AG04450 (cell line): ENCODE results near the gene FBXO10. TPM values are rescaled to one million over a fixed set of nuclear protein-coding genes. Genes with fewer than 3 reads are reported as not detected.
A peak's percentile ranks its signal among the peaks of the same experiment; 100 is the strongest.

ENCODE experiments used
- CTCF ChIA-PET: fragments of 300-600, 350-600 bp; formaldehyde crosslinking; extraction: SDS; loops from one replicate; lab custom pipeline; 2022; ENCODE audit warnings: antibody characterized with exemption, inconsistent platforms; lab: Charles Lee
- POLR2A ChIA-PET: fragments of 350-600 bp; formaldehyde crosslinking; extraction: SDS; loops from one replicate; lab custom pipeline; 2021; ENCODE audit warnings: antibody characterized with exemption, inconsistent platforms; lab: Yijun Ruan, JAX
- DNase-seq: peaks from one replicate; pipeline ENCODE4 v3.0.0-alpha.2; 2011; ENCODE audit warnings: low read depth, low spot score
- H3K27ac ChIP-seq: one replicate; pipeline ENCODE4 v1.5.1; 2012; ENCODE audit warnings: low read depth, low read length, control low read depth
- H3K27me3 ChIP-seq: one replicate; pipeline ENCODE4 v1.6.0; 2012; ENCODE audit warnings: low read length; ENCODE audit not compliant: control insufficient read depth, insufficient read depth
- H3K4me3 ChIP-seq: 2 replicates; pipeline ENCODE4 v1.5.1; 2011; ENCODE audit warnings: mild to moderate bottlenecking, low read depth, low read length, control low read depth
- H3K9me3 ChIP-seq: 2 replicates; pipeline ENCODE4 v1.5.1; 2012; ENCODE audit warnings: low read length; ENCODE audit not compliant: control insufficient read depth, insufficient read depth
- CTCF ChIP-seq: IDR thresholded peaks from 2 replicates; pipeline ENCODE4 v1.5.1; 2011; ENCODE audit warnings: low read depth, low read length, control low read depth, inconsistent platforms
- polyA plus RNA-seq: library from polyadenylated mRNA; depleted of rRNA; stranded (reverse); fragments of >200 nt; gene quantifications from 2 replicates; pipeline ENCODE4 v1.2.3, GENCODE V29; 2011

The FBXO10 gene
- polyA plus RNA-seq, 1 experiment: 9.7 TPM

- H3K27me3 ChIP-seq: no peaks in the 10 kb centered on the region
- TF ChIP-seq CTCF: no peak
- ChIA-PET CTCF (interaction anchor here (1.1 kb wide), 1 partner anchor 10 kb away, joined by 3 read pairs; no protein-coding TSS in a partner anchor), POLR2A (no interaction called here)
- no peak for DNase-seq
- H3K4me3 ChIP-seq: no peak overlapping the region
- no peak overlapping the region for H3K27ac ChIP-seq
- H3K9me3 ChIP-seq: no peaks in the 10 kb centered on the region
These were observed 84.2 kb downstream of the FBXO10 start for GRCh38 chr9:37491939-37492338.

GRCh38 chr9:37486616-37487548 is 89.3 kb downstream of the FBXO10 start:
- H3K27me3 ChIP-seq: no peaks in the 10 kb centered on the region
- H3K4me3 ChIP-seq: peak overlapping the region; percentile 95
- peak; percentile 91 for DNase-seq
- peak overlapping the region; percentile 97 for H3K27ac ChIP-seq
- no peak for TF ChIP-seq CTCF
- ChIA-PET POLR2A (interaction anchor here (1.0 to 1.8 kb wide), 5 partner anchors 8 to 105 kb away, joined by 3 to 11 read pairs (median 3); partner anchors contain the start of genes GRHPR, TOMM5 and ZBTB5), CTCF (no interaction called here)
- H3K9me3 ChIP-seq: no peaks in the 10 kb centered on the region; the same call in 1 of the 2 replicates

- peak overlapping the region; percentile 95 for H3K4me3 ChIP-seq
- ChIA-PET POLR2A (interaction anchor here (1.1 to 1.8 kb wide), 4 partner anchors 9 to 88 kb away, joined by 3 to 11 read pairs (median 3); partner anchors contain the start of genes GRHPR and ZBTB5), CTCF (no interaction called here)
- H3K9me3 ChIP-seq: no peaks in the 10 kb centered on the region; the same call in 1 of the 2 replicates
- TF ChIP-seq CTCF: no peak
- H3K27ac ChIP-seq: peak overlapping the region; percentile 97
- no peak for DNase-seq
- H3K27me3 ChIP-seq: no peaks in the 10 kb centered on the region
These were observed 89.9 kb downstream of the FBXO10 start for GRCh38 chr9:37486256-37486615.

GRCh38 chr9:37485389-37486255 is 90.6 kb downstream of the FBXO10 start, which contains the start of gene POLR1E:
Gene POLR1E, plus strand, starts transcription at chr9:37485948. Its CDS starts 100 bp downstream, at chr9:37486048.
- POLR2A ChIA-PET: interaction anchor here (0.5 to 1.8 kb wide), 4 partner anchors 20 to 88 kb away, joined by 3 to 11 read pairs (median 4); partner anchors contain the start of gene ZBTB5

More at GRCh38 chr9:37485389-37486255, 90.6 kb downstream of the FBXO10 start, which contains the start of gene POLR1E:
- Histone ChIP-seq H3K27me3 (peaks cover 2% of the 10 kb centered on the region), H3K9me3 (no peaks in the 10 kb centered on the region; the same call in 1 of the 2 replicates), H3K27ac (peak within 1 kb of the TSS; percentile 97), H3K4me3 (peak within 1 kb of the TSS; percentile 95)
- TF ChIP-seq CTCF: no peak
- CTCF ChIA-PET: no interaction called here
- DNase-seq: peak; percentile 76
